Activated T-cell treated with anti-CD3 and anti-CD28 coated beads, Interleukin-2, amount 50 U/mL, for 4 hours (primary cell): ENCODE measurements around the gene MUC4. TPM values are rescaled to one million over a fixed set of nuclear protein-coding genes. Genes with fewer than 3 reads are reported as not detected.

ENCODE experiments used
- ATAC-seq, 2 donors: fragments of 200-7000 bp; cut with Tn5 transposase; one replicate each; pipeline ENCODE4 v1.10.0; 2021
- DNase-seq: peaks from one replicate; pipeline ENCODE4 v3.0.0-alpha.2; 2020
- H3K27me3 Mint-ChIP-seq: one replicate; pipeline ENCODE4 v1.8.0; 2021; ENCODE audit warnings: low read depth, mixed read lengths
- H3K36me3 Mint-ChIP-seq: one replicate; pipeline ENCODE4 v1.8.0; 2022; ENCODE audit warnings: mixed read lengths; ENCODE audit not compliant: insufficient read depth
- H3K4me1 Mint-ChIP-seq: one replicate; pipeline ENCODE4 v1.8.0; 2021; ENCODE audit warnings: low read depth, mixed read lengths
- H3K4me3 Mint-ChIP-seq: one replicate; pipeline ENCODE4 v1.8.0; 2021; ENCODE audit warnings: mild to moderate bottlenecking, moderate library complexity, mixed read lengths
- H3K9me3 Mint-ChIP-seq: one replicate; pipeline ENCODE4 v1.8.0; 2021; ENCODE audit warnings: mixed read lengths
- total RNA-seq, 3 donors: library from RNA; stranded (reverse); gene quantifications; one replicate each; pipeline ENCODE4 v1.2.1, GENCODE V29; 2021

Gene MUC4
- total RNA-seq, 3 donors from 2014 or later, result 0.08 to 0.24 (median 0.13) TPM

DNA sequence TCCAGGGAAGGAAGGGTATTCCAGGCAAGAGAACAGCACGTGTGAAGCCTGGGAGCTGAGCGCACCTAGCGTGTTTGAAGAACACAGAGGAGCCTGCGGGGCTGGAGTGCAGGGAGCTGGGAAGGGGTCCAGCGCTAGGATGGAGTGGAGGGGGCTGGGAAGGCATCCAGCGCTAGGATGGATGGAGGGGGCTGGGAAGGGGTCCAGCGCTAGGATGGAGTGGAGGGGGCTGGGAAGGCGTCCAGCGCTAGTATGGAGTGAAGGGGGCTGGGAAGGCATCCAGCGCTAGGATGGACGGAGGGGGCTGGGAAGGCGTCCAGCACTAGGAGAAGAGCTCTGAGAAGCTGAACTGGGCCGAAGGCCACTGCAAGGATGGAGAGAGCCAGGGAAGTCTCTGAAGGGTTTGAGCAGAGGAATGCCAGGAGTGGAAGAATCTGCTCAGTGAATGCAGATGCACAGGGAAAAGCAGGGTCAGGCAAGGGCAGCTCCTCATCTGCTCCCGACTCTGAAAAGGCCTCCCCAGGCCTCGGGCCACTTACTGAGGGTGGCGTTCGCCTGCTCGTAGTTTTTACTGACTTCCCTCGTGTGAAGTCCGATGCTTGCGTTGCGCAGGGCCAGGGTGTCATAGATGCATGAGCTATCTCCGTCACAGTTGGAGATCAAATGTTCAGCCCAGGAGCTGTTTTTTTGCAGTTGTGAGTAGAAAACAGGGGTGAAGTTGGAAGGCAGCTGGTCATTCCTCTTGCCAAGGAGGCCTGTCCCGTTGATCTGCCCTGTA, 51.2 kb downstream of the MUC4 start:
- no peak overlapping the region for H3K4me3 Mint-ChIP-seq
- DNase-seq, result no peak
- H3K4me1 Mint-ChIP-seq, result no peaks in the 10 kb centered on the region

DNA sequence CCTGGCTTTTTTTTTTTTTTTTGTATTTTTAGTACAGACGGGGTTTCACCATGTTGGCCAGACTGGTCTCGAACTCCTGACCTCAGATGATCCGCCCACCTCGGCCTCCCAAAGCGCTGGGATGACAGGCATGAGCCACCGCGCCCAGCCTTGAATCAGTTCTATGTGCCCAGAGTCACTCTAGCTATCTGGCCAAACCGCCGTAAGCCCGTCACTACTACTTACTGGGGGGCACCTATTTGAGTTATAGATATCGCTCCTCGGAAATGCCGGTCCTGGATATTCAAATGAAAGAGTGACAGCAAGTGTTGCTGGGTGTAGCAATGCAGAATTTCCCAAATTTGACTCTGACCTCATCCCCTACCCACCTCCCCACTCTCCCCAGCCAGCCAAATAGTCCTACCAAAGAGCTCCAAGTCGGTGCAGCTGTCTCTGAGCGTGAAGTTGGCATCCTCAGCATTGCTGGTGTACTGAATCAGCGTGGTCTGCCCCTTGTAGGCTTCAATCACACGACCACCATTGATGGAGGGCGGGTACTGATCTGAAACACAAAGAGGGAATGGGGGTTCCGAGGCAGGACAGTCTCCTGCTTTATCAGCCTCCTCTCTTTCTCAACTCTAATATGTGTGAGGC, 52.9 kb downstream of the MUC4 start:
- Mint-ChIP-seq H3K9me3 (no peaks in the 10 kb centered on the region), H3K4me3 (no peak overlapping the region), H3K27me3 (peaks cover 44% of the 10 kb centered on the region), H3K36me3 (no peaks in the 10 kb centered on the region), H3K4me1 (no peaks in the 10 kb centered on the region)
- ATAC-seq (no peak), DNase-seq (no peak)

More for the DNA sequence above, 51.2 kb downstream of the MUC4 start:
- ATAC-seq, result no peak
- no peaks in the 10 kb centered on the region for H3K9me3 Mint-ChIP-seq
- no peaks in the 10 kb centered on the region for H3K36me3 Mint-ChIP-seq
- H3K27me3 Mint-ChIP-seq, result peaks cover 49% of the 10 kb centered on the region

DNA sequence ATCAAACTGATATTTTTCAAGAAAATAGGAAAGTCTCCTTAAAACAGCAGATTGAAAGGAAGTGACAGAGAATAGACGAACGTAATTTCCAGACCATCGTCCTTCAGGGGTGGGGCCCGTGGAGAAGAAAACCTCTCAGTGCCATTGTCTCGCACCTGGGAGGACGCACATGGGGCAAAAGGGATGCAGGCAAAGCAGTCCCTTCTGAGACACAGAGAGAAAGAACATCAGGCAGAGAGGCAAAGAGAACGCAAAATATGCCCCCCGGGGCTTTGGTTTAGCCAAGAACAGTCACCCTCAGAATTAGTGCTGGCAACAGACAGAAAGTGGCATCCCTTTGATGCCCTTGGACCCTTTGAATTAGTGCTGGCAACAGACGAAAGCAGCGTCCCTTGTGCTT, 53.9 kb downstream of the MUC4 start:
- ATAC-seq, result no peak
- H3K4me1 Mint-ChIP-seq, result no peaks in the 10 kb centered on the region
- no peaks in the 10 kb centered on the region for H3K9me3 Mint-ChIP-seq
- H3K27me3 Mint-ChIP-seq, result peaks cover 40% of the 10 kb centered on the region
- DNase-seq, result no peak
- no peak overlapping the region for H3K4me3 Mint-ChIP-seq
- H3K36me3 Mint-ChIP-seq, result no peaks in the 10 kb centered on the region

DNA sequence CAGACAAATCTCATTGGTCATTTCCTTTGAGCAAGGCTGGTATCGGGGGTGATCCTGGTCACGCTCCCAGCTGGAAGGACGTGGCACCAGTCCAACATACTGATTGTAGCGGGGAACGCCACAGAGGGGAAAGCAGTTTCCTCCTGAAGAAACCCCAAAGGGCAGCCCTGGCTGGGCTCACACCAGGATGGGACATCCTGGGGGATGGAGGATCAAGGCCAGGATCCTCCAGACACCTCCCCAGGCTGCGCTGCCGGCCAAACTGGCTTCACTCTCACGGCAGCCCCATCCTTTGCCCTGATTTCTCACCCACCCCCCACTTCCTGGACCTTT, 54.3 kb downstream of the MUC4 start:
- Mint-ChIP-seq H3K36me3 (no peaks in the 10 kb centered on the region), H3K4me1 (no peaks in the 10 kb centered on the region), H3K9me3 (no peaks in the 10 kb centered on the region), H3K27me3 (peaks cover 40% of the 10 kb centered on the region), H3K4me3 (no peak overlapping the region)
- ATAC-seq (no peak), DNase-seq (no peak)

DNA sequence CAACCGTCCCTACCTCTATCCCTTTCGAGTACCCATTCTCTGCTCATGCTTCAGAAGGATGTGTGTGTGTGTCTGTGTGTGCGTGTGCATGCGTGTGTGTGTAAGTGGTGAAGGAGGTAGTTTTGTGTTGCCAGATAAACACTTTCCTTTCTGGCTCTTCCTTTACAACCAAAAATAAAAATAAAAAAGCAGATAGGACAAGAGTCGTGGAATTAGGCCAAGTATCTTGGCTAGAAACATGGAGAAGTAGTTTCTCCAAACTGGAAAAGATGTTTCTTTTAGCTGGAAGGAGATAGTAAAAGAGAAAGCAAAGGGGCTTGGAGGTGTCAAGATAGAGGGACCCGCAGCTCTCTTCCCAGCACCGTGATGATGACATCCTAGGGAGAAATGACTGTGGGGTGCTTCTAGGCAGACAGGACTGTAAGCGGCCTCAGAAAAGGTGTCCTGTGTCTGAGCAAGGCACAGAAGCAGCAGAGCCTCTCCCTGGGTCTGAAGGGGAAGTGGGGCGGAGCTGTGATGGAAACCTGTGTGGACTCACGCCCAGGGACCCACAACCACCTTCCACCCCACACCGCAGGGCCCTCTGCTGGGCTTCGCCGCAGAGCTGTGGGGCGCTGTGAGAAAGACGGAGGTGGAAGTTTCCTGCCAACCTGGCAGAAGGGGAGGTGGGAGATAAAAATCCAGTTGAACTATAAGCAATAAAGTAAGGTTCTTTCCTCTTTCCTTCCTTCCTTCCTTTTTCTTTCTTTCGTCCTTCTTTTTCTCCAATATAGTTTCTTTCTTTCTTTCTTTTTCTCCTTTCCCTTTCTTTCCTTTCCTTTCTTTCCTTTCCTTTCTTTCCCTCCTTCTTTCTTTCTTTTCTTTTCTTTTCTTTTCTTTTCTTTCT, 55.7 kb downstream of the MUC4 start:
- no peaks in the 10 kb centered on the region for H3K9me3 Mint-ChIP-seq
- no peaks in the 10 kb centered on the region for H3K36me3 Mint-ChIP-seq
- no peaks in the 10 kb centered on the region for H3K4me1 Mint-ChIP-seq
- DNase-seq (no peak), ATAC-seq (peak in 1 of 2 donors; percentile 74)
- H3K27me3 Mint-ChIP-seq, result peaks cover 39% of the 10 kb centered on the region
- H3K4me3 Mint-ChIP-seq, result no peak overlapping the region

DNA sequence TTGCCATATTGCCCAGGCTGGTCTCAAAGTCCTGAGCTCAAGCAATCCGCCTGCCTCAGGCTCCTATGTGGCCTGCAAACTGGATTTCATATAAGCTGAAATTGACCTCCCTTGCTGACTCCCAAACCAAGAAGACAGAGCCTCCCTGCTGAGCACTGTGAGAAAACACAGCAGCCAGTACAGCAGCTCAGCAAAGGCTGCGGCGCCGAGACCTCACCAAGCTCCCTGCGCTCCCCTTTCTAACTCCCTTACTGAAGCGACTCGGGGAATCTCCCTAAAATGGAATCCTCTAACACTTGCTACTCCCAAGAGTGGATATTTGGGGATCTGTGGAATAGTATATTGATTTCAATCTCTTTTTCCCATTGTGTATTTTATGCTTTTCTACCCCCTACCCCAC, 56.3 kb downstream of the MUC4 start:
- Mint-ChIP-seq H3K4me1 (no peaks in the 10 kb centered on the region), H3K36me3 (no peaks in the 10 kb centered on the region), H3K4me3 (no peak overlapping the region), H3K9me3 (no peaks in the 10 kb centered on the region), H3K27me3 (peaks cover 34% of the 10 kb centered on the region)
- DNase-seq (no peak), ATAC-seq (no peak)

DNA sequence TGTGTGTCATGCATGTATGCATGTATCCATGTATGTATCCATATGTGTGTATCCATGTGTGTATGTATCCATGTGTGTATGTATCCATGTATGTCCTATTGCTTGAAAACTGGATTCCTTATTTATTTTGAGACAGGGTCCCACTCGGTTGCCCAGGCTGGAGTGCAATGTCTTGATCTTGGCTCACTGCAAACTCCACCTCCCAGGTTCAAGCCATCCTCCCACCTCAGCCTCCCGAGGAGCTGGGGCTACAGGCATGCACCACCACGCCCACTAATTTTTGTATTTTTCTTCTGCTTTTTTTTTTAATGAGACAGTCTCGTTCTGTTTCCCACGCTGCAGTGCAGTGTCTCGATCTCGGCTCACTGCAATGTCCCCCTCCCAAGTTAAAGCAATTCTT, 56.8 kb downstream of the MUC4 start:
- H3K36me3 Mint-ChIP-seq, result no peaks in the 10 kb centered on the region
- H3K4me1 Mint-ChIP-seq, result no peaks in the 10 kb centered on the region
- DNase-seq (no peak), ATAC-seq (no peak)
- H3K4me3 Mint-ChIP-seq, result no peak overlapping the region
- H3K9me3 Mint-ChIP-seq, result no peaks in the 10 kb centered on the region
- peaks cover 29% of the 10 kb centered on the region for H3K27me3 Mint-ChIP-seq

DNA sequence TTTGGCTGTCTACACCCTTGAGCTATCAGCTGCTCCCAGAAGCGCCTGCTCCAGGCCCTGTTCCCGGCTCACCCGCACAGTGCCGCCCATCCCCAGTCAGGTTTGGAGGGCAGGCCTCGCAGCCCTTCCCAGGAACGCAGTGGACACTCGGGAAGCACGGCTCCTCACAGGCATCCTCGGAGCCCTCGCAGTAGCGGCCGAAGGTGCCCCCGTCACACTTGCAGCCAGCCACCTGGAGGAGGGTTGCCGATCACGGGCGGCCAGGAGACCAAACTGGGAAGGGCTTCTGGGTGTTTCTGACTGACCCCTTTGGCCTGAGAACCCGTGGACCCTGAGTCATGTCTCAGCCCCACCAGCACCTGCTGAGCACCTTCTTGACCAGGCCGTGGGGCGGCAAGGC, 57.6 kb downstream of the MUC4 start:
- ATAC-seq, result no peak
- H3K27me3 Mint-ChIP-seq, result peaks cover 22% of the 10 kb centered on the region
- no peaks in the 10 kb centered on the region for H3K9me3 Mint-ChIP-seq
- H3K4me3 Mint-ChIP-seq, result no peak overlapping the region
- no peaks in the 10 kb centered on the region for H3K4me1 Mint-ChIP-seq
- DNase-seq, result no peak
- H3K36me3 Mint-ChIP-seq, result no peaks in the 10 kb centered on the region

DNA sequence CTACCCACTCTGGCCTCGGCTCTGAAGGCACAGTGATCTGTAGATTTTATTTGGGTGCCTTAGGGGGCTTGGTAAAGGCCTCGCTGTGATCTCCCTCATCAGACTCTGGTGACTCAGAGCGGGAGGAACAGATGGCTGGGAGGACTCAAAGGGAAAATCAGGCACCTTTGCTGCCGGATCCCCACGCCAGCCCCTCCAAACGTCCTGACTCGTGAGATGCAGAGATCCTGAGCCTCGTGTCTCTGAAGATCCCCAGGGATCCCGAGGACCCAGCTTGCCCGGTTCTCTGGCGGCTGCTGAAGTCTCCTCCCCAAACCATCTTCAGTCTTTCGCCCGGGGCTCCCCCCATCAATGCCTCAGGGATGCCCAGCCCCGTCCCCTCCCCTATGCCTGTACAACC, 58.1 kb downstream of the MUC4 start:
- peaks cover 18% of the 10 kb centered on the region for H3K27me3 Mint-ChIP-seq
- DNase-seq, result no peak
- no peak overlapping the region for H3K4me3 Mint-ChIP-seq
- H3K9me3 Mint-ChIP-seq, result no peaks in the 10 kb centered on the region
- H3K36me3 Mint-ChIP-seq, result no peaks in the 10 kb centered on the region
- no peak for ATAC-seq
- peaks cover 4% of the 10 kb centered on the region for H3K4me1 Mint-ChIP-seq

DNA sequence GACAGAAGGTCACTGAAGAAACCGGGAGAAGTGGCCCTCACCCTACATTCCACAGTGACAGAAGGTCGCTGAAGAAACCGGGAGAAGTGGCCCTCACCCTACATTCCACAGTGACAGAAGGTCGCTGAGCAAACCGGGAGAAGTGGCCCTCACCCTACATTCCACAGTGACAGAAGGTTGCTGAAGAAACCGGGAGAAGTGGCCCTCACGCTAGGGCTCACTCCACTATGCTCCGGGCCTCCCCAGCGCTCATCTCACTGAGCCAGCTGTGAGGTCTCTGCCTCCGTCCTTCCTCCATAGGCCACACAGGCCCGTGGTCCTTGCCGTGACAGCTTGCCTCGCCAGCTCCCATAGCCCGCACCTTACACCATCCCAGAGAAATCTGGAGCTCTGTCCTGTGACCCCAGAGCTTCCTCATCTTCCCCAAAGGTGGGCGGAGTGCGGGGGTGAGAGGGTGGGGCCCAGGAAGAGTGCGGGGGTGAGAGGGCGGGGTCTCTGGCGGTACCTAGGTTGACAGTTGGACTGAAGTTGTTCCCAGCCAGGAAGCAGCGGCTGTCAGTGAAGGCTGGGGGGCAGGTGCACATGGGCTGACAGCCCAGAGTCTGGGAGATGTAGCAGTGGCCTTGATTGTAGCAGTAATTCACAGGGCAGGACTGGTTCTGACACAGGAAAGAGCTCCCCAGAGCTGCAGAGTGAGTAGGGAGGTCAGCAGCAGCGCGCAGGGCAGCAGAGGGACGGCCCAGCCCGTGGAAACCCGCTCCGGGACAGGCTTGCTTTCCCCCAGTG, 59.0 kb downstream of the MUC4 start:
- Mint-ChIP-seq H3K27me3 (peaks cover 13% of the 10 kb centered on the region), H3K4me1 (peaks cover 7% of the 10 kb centered on the region), H3K36me3 (no peaks in the 10 kb centered on the region), H3K9me3 (no peaks in the 10 kb centered on the region), H3K4me3 (no peak overlapping the region)
- DNase-seq (no peak), ATAC-seq (no peak)

DNA sequence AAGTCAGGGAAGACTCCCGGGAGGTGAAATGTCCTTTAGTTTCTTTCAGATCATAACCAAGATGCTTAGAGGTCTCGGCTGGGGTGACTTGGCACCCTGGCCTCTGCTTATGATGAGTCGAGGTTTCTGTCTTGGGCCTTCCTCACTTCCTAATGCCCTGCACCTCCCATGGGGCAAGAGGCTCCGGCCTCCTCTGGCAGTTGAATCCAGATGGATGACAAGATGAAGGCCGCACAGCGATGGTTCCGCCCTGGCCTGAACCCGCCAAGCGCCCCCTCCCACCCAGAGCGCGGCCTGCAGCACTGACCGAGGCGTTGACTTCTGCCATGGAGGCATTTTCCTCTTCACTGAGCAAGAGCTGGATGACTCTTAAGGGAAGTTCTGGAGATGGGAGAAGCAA, 59.7 kb downstream of the MUC4 start:
- no peaks in the 10 kb centered on the region for H3K36me3 Mint-ChIP-seq
- no peak for DNase-seq
- H3K27me3 Mint-ChIP-seq, result peaks cover 9% of the 10 kb centered on the region
- ATAC-seq, result no peak
- no peak overlapping the region for H3K4me3 Mint-ChIP-seq
- H3K9me3 Mint-ChIP-seq, result no peaks in the 10 kb centered on the region
- peaks cover 10% of the 10 kb centered on the region for H3K4me1 Mint-ChIP-seq

DNA sequence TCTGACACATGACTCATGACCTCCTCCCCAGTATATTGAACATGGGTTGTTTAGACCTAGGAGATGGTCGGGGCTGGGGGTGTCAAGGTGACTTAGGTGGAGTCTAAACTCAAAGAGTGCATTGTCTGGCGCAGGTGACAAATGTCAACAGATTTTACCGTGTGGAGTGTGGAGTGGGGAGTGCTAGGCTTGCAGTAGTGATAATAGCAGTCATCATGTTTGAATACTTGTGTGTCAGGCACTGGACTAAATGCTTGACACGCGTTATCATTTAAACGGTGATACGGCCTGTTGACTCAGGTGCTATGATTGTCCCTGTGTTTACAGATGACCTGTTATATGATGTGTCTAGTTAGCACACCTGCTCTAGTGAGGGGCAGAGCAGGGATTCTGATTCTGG, 60.2 kb downstream of the MUC4 start:
- no peak for ATAC-seq
- no peak for DNase-seq
- no peaks in the 10 kb centered on the region for H3K36me3 Mint-ChIP-seq
- peaks cover 10% of the 10 kb centered on the region for H3K4me1 Mint-ChIP-seq
- peaks cover 7% of the 10 kb centered on the region for H3K27me3 Mint-ChIP-seq
- H3K4me3 Mint-ChIP-seq, result no peak overlapping the region
- no peaks in the 10 kb centered on the region for H3K9me3 Mint-ChIP-seq

DNA sequence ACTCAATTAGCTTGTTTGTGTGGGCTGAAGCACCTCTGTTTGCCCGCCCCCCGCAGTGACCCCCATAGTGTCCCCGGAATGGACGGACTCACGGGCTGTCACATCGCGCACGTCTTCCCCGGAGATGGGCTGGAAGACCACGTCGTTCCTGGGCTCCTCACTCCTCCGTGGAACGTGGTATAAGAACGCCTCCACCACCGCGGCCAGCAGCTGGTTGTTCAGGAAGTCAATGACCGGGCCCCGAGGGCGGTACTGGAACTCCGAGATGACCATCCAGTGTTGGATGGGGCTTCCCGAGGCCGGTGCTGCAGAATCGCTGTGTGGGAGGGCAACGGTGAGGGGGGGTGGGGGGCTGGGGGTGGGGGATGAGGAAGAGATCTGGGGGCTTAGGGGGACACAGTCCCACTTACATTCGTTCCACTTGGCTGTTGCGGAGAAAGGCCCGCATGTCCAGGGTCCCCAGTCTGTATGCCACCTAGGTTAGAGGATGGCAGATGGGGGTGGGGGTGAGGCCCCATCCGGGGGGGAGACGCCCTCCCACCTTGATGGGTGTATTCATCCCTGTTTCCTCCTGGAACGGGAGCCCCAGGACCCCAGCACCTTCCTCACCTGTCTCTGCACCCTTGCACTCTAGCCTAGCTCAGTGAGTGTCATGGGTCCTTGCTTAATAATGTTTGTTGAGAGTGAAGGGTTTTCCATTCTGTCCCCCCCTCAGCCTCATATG, 60.8 kb downstream of the MUC4 start:
- ATAC-seq (no peak), DNase-seq (no peak)
- Mint-ChIP-seq H3K9me3 (no peaks in the 10 kb centered on the region), H3K27me3 (peaks cover 10% of the 10 kb centered on the region), H3K4me1 (peaks cover 10% of the 10 kb centered on the region), H3K4me3 (no peak overlapping the region), H3K36me3 (no peaks in the 10 kb centered on the region)
